Chondrocyte (in vitro differentiated cells): ENCODE measurements around the gene PRKD3. TPM values are rescaled to one million over a fixed set of nuclear protein-coding genes. Genes with fewer than 3 reads are reported as not detected.

Source experiments
- DNase-seq: peaks from one replicate; pipeline ENCODE4 v3.0.0; 2021; ENCODE audit warnings: mixed read lengths, low spot score
- H3K27ac Mint-ChIP-seq: one replicate; pipeline ENCODE4 v1.8.0; 2021; ENCODE audit warnings: mild to moderate bottlenecking, moderate library complexity, mixed read lengths; ENCODE audit not compliant: unreplicated experiment
- H3K27me3 Mint-ChIP-seq: 2 replicates; pipeline ENCODE4 v1.8.0; 2021; ENCODE audit warnings: low read depth, mixed read lengths
- H3K36me3 Mint-ChIP-seq: 2 replicates; pipeline ENCODE4 v1.8.0; 2021; ENCODE audit warnings: low read depth, mixed read lengths
- H3K4me1 Mint-ChIP-seq: 2 replicates; pipeline ENCODE4 v1.8.0; 2021; ENCODE audit warnings: low read depth, mild to moderate bottlenecking, mixed read lengths
- H3K4me3 Mint-ChIP-seq: one replicate; pipeline ENCODE4 v1.8.0; 2021; ENCODE audit warnings: mild to moderate bottlenecking, moderate library complexity, mixed read lengths; ENCODE audit not compliant: unreplicated experiment
- H3K9me3 Mint-ChIP-seq: 2 replicates; pipeline ENCODE4 v1.8.0; 2021; ENCODE audit warnings: low read depth, mixed read lengths
- total RNA-seq: library from RNA; stranded (reverse); gene quantifications from 3 replicates; pipeline ENCODE4 v1.2.1, GENCODE V29; 2021
- TF ChIP-seq, protein P1 (sequence below): fragments of 200-600 bp; sonication (generic); IDR thresholded peaks from 2 replicates; pipeline ENCODE4 v1.5.0; 2021; ENCODE audit warnings: antibody characterized with exemption, mild to moderate bottlenecking, moderate library complexity

Gene PRKD3
- total RNA-seq, 1 donor from 2014 or later = 45.4 TPM

DNA sequence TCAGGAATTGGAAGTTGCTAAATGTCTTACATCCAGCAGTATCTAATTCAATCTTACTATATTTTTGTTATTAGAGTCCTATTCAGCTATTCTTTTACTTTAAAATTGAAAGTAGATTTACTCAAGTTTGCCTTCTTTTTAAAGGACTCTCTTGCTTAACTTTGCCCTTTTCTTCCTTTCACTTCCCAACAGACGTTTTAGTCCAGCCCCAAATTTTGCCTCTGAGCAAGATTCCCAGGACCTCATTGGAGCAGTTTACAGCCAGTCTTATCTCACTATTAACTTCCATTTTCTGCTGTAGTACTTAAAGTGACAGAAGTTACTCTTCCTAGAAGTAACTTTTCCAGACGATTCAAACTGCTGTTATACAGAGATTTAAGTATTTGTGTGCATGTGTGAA lies 1.7 kb upstream of the PRKD3 start:
- TF ChIP-seq, protein P1, sequence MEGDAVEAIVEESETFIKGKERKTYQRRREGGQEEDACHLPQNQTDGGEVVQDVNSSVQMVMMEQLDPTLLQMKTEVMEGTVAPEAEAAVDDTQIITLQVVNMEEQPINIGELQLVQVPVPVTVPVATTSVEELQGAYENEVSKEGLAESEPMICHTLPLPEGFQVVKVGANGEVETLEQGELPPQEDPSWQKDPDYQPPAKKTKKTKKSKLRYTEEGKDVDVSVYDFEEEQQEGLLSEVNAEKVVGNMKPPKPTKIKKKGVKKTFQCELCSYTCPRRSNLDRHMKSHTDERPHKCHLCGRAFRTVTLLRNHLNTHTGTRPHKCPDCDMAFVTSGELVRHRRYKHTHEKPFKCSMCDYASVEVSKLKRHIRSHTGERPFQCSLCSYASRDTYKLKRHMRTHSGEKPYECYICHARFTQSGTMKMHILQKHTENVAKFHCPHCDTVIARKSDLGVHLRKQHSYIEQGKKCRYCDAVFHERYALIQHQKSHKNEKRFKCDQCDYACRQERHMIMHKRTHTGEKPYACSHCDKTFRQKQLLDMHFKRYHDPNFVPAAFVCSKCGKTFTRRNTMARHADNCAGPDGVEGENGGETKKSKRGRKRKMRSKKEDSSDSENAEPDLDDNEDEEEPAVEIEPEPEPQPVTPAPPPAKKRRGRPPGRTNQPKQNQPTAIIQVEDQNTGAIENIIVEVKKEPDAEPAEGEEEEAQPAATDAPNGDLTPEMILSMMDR = no peak
- H3K4me1 Mint-ChIP-seq = peaks cover 46% of the 10 kb centered on the region
- DNase-seq = no peak
- peak overlapping the region; percentile 65 for H3K27ac Mint-ChIP-seq
- H3K27me3 Mint-ChIP-seq = peaks cover 2% of the 10 kb centered on the region
- peak overlapping the region; percentile 45 for H3K4me3 Mint-ChIP-seq
- H3K9me3 Mint-ChIP-seq = no peaks in the 10 kb centered on the region
- H3K36me3 Mint-ChIP-seq = no peaks in the 10 kb centered on the region

DNA sequence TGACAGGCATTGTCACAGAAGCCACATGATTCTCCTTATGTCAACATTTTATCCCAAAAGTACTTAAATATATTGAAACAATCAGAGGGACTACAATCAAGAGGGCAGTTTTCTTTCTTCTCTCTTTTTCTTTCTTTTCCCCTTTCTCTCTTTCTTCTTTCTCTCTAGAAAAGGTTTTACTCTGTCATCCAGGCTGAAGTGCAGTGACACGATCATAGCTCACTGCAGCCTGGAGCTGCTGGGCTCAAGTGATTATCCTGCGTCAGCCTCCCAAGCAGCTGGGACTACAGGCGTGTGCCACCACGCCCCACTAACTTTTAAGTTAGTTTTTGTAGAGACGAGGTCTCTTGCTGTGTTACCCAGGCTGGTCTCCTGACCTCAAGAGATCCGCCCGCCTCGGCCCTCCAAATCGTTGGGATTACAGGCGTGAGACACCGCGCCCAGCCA lies 1.0 kb upstream of the PRKD3 start:
- H3K4me1 Mint-ChIP-seq = peaks cover 48% of the 10 kb centered on the region
- no peaks in the 10 kb centered on the region for H3K36me3 Mint-ChIP-seq
- TF ChIP-seq, protein P1 = no peak
- H3K9me3 Mint-ChIP-seq = no peaks in the 10 kb centered on the region
- peak overlapping the region; percentile 93 for H3K27ac Mint-ChIP-seq
- H3K27me3 Mint-ChIP-seq = no peaks in the 10 kb centered on the region
- H3K4me3 Mint-ChIP-seq = peak overlapping the region; percentile 80
- DNase-seq = no peak

DNA sequence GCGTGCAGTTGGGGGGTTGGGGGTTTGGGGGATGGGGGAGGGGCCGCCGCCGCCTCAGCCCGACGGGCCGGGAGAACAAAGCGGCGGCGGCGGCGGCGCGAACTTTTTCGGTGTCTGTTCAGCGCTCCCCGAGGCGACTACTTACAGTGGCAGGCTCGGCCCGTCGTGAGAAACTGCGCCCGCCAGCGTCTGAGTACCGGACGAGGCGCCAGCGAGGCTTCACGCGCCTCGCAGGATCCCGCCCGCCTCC lies 172 bp downstream of the PRKD3 start:
- Mint-ChIP-seq H3K9me3 (no peaks in the 10 kb centered on the region), H3K4me3 (peak overlapping the region; percentile 63), H3K4me1 (peaks cover 50% of the 10 kb centered on the region), H3K27me3 (no peaks in the 10 kb centered on the region), H3K27ac (peak overlapping the region; percentile 71), H3K36me3 (no peaks in the 10 kb centered on the region)
- TF ChIP-seq, protein P1 = peak; percentile 31
- peak; percentile 88 for DNase-seq

DNA sequence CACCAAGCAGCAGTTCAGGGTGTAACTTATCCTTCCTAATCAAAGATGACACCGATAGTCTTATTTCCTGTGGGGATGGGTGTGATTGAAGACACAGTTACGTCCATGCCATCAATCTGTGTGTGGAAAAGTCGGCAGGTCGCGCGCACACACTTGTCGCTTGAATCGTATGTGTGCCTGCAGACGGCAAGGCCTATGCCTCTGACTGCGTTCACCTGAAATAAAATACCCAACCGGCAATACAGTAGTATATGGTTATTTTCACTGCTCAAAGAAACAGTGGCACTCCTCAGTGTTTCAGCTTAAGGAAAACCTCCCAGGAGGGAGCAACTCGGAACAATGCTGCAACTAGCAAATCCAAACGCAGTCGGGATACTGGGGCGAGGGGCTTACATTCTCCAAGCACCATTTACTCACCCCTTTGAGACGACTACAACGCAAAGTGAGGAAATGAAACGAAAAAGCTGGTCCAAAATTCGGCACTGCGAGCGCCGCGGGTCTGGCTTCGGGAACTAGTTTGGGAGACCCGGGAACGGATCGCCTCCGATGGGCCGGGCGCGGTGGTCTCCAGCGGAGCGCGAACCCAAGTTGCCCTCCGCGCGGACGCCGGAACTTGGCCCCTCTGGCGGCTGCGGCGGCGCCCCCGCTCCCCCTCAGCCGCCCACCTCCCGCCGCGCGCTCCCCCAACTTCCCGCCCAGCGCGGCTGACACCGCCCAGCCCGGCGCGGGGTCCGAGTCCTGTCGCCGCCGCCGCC lies 675 bp downstream of the PRKD3 start:
- DNase-seq = peak; percentile 62
- Mint-ChIP-seq H3K36me3 (no peaks in the 10 kb centered on the region), H3K27me3 (no peaks in the 10 kb centered on the region), H3K4me1 (peaks cover 55% of the 10 kb centered on the region), H3K27ac (peak overlapping the region; percentile 98), H3K9me3 (no peaks in the 10 kb centered on the region), H3K4me3 (peak overlapping the region; percentile 88)
- TF ChIP-seq, protein P1 = no peak

DNA sequence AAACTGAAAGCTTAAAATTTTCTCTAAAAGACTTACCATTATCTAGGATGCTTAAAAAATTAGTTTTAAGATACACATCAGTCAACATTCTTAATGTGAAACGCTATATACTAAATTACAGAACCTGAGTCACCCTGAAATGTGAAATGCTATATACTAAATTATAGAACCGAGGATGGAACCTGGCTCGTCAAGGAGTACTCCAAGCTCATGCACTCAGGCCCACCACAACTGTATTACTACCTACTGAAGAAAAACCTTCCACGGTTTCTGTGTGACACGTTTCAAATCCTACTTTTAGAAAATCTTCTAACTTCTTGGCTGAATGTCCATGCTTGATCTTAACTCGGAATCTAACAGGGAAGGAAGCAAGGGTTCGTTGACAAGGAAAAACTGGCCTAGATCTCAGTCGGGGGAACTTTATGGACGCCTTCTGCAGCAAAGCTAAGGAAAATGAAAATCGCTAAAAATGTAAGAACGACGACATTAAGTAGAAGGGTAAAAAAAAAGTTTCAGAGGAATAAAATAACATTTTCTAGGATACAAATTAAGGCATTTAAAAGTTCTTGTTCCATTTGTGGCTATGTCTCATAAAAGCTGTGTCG lies 1.4 kb downstream of the PRKD3 start:
- H3K27me3 Mint-ChIP-seq = no peaks in the 10 kb centered on the region
- H3K9me3 Mint-ChIP-seq = no peaks in the 10 kb centered on the region
- TF ChIP-seq, protein P1 = no peak
- peaks cover 62% of the 10 kb centered on the region for H3K4me1 Mint-ChIP-seq
- no peaks in the 10 kb centered on the region for H3K36me3 Mint-ChIP-seq
- H3K27ac Mint-ChIP-seq = peak overlapping the region; percentile 98
- DNase-seq = no peak
- peak overlapping the region; percentile 88 for H3K4me3 Mint-ChIP-seq
